Measurements from ENCODE around the gene ARTN. TPM values are rescaled to one million over a fixed set of nuclear protein-coding genes. Genes with fewer than 3 reads are reported as not detected.
A peak's percentile ranks its signal among the peaks of the same experiment; 100 is the strongest.

The ARTN gene
- total and polyA plus RNA-seq, 9 of the 15 experiments (the other 6 are each of a cell fraction or from before 2014, with no cell fraction given) = 0.06 to 0.38 TPM; not detected in 7

GRCh38 chr1:43946236-43947060, 12.8 kb downstream of the ARTN start, which contains the start of gene IPO13 (continued):
- peak; percentile 82; the same call in 1 of the 2 replicates for TF ChIP-seq HMGXB4 (CRISPR knock-in tag; IDR thresholded peaks at IDR 0.05)
- peak; percentile 36 for TF ChIP-seq KAT2B (IDR thresholded peaks at IDR 0.05; ENCODE audit: low read depth, low read length)
- TF ChIP-seq NR2F6 (CRISPR knock-in tag; IDR thresholded peaks at IDR 0.05) = no peak
- TF ChIP-seq HNRNPL (IDR thresholded peaks at IDR 0.05; ENCODE audit: low read depth, low read length) = 0 out of 2 replicates have a peak, but pooled peaks have one; percentile 17
- TF ChIP-seq ZKSCAN3 (CRISPR knock-in tag; IDR thresholded peaks at IDR 0.05) = no peak
- peak; percentile 72 for TF ChIP-seq ZNF395 (CRISPR knock-in tag; IDR thresholded peaks at IDR 0.05)
- TF ChIP-seq EGR1 (conservative IDR thresholded peaks at IDR 0.05) = peak; percentile 88
- no peak for TF ChIP-seq NR3C1 (CRISPR knock-in tag; IDR thresholded peaks at IDR 0.05)
- peak in 1 of 2 experiments; percentile 85; a peak in 3 of 4 replicates for TF ChIP-seq NONO (IDR thresholded peaks at IDR 0.05; ENCODE audit: low read depth in 2 of 2, low read length in 1 of 2)
- no peak for TF ChIP-seq ZNF121 (CRISPR knock-in tag; conservative IDR thresholded peaks at IDR 0.05)
- peak; percentile 54 for TF ChIP-seq FOSL1 (tag; conservative IDR thresholded peaks at IDR 0.05)
- no peak for TF ChIP-seq SNRNP70 (optimal IDR thresholded peaks at IDR 0.05; ENCODE audit: low read depth, low read length)
- TF ChIP-seq CHD2 (IDR thresholded peaks at IDR 0.05; ENCODE audit: low read depth, low read length) = peak; percentile 35; the same call in 1 of the 2 replicates
- peak; percentile 91 for TF ChIP-seq RAD51 (IDR thresholded peaks at IDR 0.05; ENCODE audit: borderline replicate concordance, low read depth)
- no peak for TF ChIP-seq ASH1L (IDR thresholded peaks at IDR 0.05; ENCODE audit: borderline replicate concordance, low read depth, partially characterized antibody)
- TF ChIP-seq ZNF77 (CRISPR knock-in tag; IDR thresholded peaks at IDR 0.05) = no peak
- TF ChIP-seq ESRRA (IDR thresholded peaks at IDR 0.05; ENCODE audit: borderline replicate concordance, low read depth) = peak; percentile 82
- TF ChIP-seq PHF20 (IDR thresholded peaks at IDR 0.05; ENCODE audit: partially characterized antibody) = peak; percentile 74
- TF ChIP-seq IRF2 (CRISPR knock-in tag; IDR thresholded peaks at IDR 0.05) = no peak
- peak; percentile 70 for TF ChIP-seq CHD1 (IDR thresholded peaks at IDR 0.05; ENCODE audit: low read length)
- TF ChIP-seq SMAD1 (IDR thresholded peaks at IDR 0.05; ENCODE audit: low read depth, low read length, partially characterized antibody) = no peak
- no peak for TF ChIP-seq YBX1 (IDR thresholded peaks at IDR 0.05)
- TF ChIP-seq ZNF518B (CRISPR knock-in tag; IDR thresholded peaks at IDR 0.05) = no peak

Data from K562 (cell line).